SKM-1 (cell line): ENCODE measurements around the gene CYBA.
"Not testable (repeated sequence)": the region's sequence is repeated elsewhere in the genome, so short reads cannot be mapped to it uniquely, and the experiment has no call there.

Experiments
- DNase-seq: peaks from one replicate; lab custom pipeline; 2025; ENCODE audit not compliant: unreplicated experiment; lab: John Stamatoyannopoulos, UW

The CYBA gene

DNA sequence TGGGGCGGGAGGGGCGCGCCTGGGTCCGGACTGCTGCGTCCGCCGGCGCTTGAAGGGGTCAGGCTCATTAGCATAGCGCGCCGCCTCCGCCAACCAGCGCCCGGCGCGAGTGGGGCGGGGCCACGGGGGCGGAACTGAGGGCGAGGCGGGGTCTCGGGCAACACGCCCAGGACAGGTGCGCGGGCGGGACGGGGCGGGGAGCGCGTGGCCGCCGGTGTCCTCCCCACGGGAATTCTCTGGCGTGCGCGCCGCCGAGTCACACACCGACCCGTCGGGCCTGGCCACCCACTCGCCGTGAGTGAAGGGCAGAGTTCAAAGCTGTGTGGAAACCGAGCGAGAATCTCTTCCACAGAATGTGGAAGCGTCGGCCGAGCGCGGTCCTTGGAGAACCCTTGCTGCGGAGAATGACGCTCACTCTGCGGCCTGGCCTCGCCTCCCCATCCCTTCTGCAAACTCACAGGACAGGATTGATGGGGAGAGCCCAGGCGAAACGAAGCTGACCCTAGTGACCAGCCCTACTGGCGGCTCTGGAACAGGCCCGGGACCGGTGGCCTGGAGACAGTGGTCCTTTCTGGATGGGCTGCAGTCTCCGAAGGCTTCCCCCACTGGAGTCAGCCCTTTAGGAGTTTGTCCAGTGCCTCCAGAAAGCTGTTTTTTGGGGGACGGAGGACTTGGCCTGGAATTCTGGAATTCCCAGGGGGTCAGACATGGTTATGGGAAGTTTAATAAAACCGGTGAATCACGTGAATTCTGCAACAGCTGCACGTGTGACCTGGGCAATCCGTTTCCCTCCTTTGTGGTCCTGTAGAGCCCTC, 35.8 kb upstream of the CYBA start, which contains the start of gene SNAI3:
Gene SNAI3, minus strand, starts transcription at position 69 of the 815 bp plus-strand sequence. CDS start 101 bp downstream, outside the sequence.
- DNase-seq, result peak; percentile 23

DNA sequence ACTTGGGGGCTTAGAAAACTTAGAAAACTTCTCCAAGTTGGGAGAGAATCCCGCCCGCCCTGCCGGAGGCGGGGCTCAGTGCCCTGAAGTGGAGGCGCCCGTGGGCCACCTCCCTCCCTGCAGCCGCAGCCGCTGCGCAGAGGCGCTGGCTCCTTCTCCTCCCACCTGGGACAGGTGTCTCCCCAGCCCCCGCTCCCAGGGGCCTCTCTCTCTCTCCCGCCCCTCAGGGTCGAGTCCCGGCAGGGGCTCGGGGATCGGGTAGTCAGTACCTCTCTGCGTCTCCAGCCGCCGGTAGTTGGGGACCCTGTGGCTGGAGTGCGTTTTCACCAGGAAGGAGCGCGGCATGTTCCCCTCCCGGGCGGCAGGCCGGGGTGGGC, 35.2 kb upstream of the CYBA start:
- DNase-seq, result no peak

DNA sequence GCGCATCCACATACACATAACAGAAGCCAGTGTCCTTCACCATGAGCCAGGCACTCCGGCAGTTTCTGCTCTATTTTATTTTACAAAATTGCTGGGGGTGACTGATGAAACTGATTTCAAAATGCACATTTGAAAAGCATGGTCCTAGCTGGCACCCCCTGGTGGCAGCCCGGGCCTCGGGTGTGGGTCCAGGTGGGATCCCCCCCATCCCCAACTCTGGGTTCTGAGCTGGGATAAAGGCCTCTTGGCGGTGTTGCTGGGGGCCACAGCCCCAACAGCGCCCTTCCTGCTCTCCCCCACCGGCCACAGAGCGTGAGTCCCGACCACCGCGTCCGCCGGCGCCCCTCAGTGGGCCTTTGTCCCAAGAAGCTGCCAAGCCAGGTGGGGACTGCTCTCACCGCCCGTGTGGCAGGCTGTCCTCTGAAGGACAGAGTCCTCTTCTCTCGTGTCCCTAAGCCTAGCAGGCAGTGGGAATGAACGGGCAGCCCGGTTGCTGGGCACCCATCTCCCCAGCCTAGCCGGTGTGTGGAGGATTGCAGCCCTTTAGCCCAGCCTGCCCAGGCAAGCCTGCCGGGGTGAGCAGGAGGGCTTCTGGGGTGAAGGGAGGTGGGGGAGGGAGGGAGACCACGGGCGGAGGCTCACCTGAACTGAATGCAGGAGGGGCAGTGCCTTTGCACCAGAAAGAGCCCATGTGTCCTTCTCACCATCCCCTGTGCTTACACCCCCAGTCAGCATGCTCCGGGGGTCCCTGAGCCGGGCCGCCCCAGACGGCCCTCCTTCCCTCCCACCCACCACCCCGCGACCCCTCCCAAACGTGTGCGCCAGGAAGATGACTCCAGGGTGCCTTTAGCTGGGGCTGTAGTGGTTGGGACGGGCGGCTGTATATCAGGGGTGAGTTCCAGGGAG, 34.6 kb upstream of the CYBA start:
- peak; percentile 26 for DNase-seq

DNA sequence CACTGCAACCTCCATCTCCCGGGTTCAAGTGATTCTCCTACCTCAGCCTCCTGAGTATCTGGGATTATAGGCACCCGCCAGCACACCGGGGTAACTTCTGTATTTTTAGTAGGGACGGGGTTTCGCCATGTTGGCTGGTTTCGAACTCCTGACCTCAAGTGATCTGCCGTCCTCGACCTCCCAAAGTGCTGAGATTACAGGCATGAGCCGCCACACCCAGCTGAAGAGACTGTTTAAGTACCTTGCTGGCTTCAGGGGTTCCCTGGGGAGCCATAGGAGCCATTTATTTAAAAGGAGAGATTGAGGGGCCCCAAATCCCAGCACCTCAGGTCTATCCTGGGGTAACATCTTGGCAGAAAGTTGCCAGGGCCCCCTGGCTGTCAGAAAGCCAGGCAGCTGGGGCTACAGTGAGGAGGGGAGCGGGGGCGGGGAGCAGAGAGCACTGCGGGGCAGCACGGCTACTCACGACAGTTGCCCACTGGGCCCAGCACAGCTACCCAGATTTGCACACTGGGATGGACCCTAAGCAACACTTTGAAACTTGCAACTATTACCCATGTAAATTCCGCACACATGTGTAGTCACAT, 33.8 kb upstream of the CYBA start:
- DNase-seq, result no peak

DNA sequence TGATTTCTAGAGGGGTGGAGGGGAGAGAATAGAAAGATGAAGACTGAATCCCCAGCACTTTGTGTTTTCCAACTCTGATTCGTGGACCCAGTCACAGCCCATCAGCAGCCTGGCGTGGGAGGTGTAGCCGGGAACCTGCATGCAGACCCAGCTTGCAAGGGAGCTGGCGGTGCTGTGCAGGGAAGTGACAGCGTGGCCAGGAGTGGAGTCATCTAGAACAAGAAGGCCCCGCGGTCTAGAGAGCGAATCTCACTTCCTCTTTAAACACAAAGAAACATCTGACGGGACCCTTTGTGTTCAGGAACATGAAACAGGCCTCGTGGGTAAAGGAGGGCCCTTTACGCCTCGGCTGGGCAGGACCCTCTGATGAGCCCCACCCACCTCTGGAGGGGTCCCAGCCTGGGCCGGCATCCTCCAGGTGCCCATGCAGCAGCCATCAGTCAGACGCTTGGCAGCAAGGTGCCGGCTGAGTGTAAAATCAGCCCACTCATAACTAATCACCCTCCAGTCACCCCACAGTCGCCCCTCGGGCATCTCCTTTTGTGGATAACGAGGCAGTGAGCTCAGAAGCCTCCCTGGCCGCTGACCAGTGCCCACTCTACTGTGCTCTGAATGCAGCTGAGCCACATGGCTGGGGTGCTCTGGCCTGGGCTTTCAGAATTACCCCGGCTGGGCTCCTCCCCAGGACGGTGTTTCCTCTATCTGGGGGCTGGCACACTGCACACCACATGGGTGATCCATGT, 31.0 kb upstream of the CYBA start:
- peak; percentile 90 for DNase-seq

DNA sequence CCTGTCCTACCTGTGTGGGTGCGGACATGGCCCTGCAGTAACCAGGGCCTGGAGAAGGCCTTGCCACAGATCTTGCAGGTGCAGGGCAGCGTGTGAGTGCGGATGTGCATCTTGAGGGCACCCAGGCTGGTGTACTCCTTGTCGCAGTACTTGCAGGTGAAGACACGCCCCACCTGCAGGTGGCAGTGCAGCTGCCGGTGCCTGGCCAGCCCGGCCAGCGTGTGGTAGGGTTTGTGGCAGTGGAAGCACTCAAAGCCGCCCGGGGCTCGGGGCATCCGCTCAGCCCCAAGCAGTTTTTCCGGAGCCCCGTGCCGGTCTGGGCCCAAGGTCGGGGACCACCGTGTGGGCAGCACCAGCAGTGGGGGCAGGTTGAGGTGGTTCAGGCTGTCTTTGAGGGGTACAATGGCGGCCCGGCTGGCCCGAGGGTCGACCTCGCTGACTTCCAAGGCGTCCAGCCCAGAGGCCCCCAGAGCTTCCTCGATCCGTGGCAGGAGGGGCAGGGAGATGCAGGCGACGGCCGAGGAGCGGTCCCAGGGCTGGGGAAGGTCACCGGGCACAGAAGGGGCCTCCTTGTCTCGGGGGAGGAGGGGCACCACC, 30.3 kb upstream of the CYBA start:
- DNase-seq, result no peak

DNA sequence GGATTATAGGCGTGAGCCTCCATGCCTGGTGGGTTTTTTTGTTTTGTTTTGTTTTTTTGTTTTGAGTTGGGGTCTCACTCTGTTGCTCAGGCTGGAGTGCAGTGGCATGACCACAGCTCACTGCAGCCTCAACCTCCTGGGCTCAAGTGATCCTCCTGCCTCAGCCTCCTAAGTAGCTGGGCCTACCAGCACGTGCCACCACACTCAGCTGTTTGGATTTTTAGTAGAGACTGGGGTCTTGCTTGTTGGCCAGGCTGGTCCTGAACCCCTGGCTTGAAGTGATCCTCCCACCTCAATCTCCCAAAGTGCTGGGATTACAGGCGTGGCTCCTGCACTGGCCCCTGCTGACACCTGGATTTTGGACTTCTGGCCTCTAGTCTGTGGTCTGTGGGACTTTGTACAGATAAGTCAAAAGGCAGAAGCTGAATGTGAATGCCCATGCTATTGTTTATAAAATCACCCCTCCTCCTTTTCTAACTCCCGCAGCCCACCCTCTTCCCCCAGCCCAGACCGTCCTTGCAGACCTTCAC, 29.8 kb upstream of the CYBA start:
- no peak for DNase-seq

DNA sequence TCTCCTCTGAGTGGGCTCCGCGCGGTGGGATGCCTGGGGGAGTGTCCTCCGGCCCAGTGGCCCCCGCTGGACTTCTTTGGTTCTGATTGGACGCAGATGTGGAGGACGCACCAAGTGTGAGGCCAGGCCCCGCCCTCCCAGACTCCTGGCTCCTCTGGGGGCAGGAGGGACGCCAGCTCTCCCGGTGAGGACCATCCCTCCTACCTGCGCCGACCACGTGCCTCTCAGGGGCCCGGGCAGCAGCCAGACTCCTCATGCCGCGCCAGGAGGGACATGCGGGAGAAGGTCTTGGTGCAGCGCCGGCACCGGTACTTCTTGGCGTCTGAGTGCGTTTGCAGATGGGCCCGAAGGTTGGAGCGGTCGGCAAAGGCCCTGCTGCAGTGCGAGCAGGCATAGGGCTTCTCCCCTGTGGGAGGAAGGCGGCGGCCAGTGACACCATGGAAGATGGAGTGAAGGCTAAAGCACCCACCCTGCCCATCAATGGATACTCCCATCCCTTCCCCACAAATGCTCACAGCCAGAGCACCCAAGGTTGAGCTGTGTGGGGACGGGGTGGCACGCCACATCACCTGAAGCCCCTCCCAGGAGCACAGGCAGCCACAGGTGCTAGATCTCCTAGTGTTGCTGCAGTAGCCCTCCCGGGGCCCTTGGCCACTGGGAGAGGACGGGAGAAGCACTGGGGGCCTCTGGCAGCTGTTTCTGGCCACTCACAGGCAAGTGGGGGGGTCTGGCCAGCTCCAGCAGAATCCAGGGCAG, 27.5 kb upstream of the CYBA start:
- DNase-seq, result no peak

DNA sequence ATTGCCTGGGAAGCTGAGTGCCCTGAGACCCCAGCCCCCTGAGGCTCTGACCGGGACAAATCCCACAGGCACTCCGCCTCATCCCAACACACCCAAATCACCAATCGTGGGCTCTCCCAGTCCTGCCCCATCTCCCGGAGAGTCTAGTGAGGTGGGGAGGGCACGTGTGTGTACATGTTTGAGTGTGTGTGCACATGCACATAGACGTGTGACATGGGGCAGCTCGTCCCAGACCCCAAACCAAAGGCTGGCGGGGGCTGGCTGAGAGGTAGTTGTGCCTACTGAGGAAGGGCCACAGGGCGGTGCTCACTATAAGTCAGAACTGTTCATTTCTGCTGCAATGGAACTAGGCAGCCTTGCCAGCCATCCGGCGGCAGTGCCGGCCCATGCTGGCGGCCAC, 26.9 kb upstream of the CYBA start:
- no peak for DNase-seq

DNA sequence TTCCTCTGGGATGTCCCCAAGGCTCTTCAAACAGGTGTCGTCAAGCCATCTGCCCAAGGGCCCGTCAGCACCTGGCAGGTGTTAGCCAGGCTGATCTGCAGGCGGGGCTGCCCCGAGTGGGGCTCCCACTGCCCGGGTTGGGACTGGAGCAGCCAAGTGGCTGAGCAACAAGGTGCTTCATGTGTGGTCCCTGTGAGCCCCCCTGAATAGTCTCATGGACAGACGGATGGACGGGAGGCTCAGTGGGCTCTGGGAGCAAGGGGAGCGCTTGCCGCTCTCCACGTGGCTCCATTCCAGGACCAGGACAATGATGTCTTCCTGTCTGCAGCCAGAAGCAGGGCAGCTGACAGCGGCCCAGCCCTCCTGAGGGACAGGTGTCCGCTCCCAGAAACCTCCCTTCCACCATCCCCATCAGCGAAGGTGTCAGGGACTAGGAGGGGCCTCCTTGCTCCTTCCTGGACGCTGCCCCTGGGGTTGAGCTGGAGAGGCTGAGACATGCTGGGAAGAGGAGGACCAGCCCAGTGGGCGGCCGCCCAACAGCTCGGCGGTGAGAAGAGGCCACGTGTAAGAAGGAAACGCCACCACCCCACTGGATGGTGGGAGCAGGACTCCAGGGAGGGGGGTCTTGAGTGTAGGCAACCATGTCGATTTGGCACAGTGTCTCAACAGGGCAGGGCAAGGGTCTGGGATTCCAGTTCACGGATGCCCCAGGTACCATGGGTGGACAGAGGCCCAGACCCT, 25.8 kb upstream of the CYBA start:
- DNase-seq, result no peak

DNA sequence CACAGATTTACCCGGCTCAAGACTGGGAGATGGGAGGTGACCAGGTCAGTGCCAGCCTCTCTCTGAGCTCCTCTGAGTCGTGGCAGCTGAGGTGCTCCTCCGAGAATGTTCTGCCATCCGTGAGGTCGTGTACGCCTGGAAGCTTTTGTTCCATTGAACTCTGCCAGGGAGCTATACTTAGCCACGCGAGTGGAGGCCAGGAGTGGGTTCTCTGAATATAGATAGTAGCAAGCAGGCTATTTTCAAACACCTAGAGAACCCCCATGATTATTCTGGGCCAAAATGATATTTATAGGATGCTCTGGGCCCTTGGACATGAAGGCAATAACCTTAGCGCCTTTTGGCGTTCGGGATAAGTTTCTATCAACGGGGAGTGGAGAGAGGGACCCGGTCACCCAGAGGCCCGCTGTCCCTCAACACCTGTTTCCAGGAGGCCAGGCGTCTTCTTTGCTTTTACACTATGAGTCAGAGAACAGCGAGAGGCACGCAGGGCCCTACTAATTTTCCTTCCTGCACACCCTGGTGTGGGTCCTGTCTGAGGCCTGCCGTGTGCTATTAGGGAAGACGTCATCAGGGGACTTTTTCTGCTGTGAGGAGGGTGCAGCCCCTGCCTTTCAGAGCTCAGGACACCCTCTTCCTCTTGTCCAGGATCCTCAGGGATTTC, 23.0 kb upstream of the CYBA start:
- no peak for DNase-seq

DNA sequence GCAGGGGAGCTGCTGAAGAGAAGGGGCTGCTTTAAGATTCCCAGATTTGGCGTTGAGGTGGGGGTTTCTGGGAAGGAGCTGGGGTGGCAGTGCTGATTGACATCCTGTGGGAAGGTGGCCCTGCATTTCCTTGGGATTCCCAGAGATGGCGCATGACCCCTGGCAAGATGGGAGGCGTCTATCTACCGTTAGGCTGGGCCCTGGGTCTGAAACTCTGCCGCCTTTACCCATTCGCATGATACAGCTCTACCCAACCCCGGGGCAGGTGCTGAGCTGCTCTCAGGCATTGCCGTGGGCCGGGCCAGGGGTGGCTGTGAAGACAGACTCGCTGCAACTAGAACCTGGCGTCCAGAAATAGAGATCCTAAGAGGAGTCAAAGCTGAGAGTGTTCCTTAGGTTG, 21.9 kb upstream of the CYBA start:
- DNase-seq, result no peak

DNA sequence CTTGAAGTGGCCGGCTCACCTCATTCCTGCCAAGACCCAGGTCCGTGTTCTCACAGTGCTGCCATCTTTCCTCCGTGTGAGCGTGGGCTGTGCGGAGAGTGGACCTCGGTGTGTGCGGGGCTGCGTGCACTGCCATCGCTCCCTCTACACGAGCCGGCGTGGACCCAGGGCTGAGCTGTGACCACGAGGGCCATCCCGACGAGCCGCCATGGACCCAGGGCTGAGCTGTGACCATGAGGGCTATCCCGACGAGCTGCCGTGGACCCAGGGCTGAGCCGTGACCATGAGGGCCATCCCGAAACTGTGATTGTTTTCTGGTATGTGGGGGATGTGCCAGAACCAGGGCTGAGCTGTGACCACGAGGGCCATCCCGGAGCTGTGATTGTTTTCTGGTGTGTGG, 21.0 kb upstream of the CYBA start:
- no peak for DNase-seq

DNA sequence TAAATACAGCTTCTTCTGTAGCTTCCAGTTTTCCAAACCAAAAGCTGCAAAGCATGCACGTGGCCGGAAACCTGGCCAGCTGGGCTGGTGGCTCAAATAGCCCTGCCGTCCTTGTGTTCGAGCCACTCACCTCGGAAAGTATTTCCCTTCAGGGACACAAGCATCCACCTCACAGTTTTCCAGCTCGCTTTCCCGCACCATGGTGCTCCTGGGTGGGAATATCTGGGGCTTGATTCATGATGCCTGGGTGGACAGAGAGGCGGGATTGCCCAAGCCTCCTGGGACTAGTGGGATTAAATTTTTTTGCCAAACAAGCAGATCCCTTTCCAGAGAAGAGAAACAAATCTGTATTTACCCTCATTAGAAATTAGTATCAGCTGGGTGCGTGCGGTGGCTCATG, 19.1 kb upstream of the CYBA start:
- DNase-seq, result no peak

DNA sequence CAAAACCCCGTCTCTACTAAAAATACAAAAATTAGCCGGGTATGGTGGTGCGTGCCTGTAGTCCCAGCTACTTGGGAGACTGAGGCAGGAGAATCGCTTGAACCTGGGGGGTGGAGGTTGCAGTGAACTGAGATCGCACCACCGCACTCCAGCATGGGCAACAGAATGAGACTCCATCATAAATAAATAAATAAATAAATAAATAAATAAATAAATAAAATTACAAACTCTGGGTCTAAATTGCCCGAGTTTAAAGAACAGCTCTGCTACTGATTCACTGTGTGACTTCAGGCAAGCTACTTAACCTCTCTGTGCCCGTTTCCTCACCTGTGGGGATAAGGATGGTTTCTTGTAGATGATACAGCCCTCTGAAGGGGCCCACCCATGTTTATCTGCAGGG, 18.6 kb upstream of the CYBA start:
- DNase-seq, result not testable (repeated sequence)

DNA sequence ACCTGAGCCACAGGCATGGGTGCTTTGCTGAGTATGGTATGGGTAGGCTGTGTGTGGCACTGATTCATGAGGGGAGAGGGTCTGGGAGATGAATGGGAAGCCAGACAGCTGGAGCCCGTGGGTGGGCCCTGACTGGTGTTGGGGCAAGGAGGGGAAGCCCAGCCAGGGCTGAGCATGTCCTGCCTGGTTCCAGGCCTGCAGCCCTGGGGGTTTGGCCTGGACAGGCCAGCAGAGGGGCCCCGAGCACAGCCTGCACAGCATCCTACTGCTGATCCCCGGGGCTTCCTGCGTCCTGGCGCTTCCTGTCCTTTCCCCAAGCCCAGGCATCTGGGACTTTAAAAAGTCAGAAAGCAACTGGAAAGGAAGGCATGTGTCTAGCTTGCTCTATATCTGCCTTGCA, 16.6 kb upstream of the CYBA start:
- DNase-seq, result no peak

DNA sequence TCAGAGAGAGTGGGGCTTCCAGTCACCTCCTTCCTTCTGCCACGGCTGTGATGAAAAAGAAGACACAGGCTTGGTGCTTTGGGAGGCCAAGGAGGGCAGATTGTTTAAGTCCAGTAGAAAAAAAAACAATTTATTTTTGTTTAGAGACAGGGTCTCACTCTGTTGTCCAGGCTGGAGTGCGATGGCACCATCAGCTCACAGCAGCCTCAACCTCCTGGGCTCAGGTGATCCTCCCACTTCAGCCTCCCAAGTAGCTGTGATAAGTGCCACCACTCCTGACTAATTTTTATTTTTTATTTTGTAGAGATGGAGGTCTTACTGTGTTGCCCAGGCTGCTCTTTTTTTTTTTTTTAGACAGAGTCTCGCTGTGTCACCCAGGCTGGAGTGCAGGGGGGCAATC, 14.7 kb upstream of the CYBA start:
- DNase-seq, result no peak

DNA sequence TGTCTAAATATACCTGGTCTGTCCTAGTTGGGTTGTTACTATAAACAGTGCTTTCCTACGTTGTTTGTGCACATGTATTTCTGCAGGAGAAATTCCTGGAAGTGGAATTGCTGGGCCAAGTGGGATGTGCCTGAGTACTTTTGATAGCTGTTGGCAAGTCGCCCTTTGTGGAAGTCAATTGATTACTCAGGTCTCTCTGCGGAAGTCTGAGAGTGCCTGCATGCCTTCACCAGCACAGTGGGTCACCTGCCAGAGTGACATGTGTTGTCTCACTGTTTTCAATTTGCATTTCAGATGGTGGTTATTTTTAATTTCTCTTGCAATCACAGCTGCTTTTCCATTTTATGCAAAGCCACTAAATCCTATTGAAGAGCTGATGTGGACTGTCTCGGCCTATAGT, 14.3 kb upstream of the CYBA start:
- no peak for DNase-seq
